Hematopoietic multipotent progenitor cell treated with erythropoietin and hydrocortisone succinate and interleukin-3 and kit ligand, for 6 days (in vitro differentiated cells): Measurements from ENCODE around the gene SLC2A11.

Experiments
- DNase-seq: peaks from one replicate; pipeline ENCODE4 v3.0.0-alpha.2; 2015

Gene SLC2A11

DNA sequence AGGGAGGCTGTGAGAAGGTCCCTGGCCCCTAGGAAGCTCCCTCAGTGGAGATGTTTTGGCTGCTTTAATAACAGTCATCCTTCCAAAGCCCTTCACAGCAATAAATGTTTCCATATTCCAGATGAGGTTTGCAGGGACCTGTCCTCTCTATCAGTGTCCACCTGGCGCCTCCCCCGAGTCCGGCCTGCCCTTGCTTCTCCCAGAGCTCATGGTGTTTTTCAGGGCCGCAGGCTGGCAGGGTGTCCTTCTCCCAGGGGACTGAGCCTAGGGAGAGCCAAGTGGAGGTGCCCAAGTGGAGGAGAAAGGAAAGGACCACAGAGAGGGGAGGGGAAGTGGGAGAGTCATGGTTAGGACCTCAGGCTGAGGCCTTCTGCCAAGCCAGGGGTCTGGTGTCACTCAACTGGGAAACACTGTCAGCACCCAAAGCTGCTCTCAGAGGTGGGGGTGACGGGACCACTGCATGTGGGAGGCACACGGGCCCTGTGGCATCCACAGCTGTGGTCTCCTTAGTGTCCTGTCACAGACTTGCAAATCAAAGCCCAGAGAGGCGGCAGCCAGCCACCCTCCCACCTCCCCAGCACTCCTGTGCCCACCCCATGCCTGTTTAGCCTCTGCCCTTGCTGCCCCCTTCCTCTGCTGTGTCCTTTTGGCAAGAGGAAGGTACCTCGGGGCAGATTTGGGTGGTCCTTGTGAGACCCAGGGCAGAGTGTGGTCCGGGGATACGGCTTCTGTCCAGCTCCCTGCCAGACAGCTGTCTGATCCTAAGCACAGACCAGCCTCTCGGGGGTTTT, 25.3 kb upstream of the SLC2A11 start:
- no peak for DNase-seq

- no peak for DNase-seq
Measured at GRCh38 chr22:23833017-23833751, 24.5 kb upstream of the SLC2A11 start.

DNA sequence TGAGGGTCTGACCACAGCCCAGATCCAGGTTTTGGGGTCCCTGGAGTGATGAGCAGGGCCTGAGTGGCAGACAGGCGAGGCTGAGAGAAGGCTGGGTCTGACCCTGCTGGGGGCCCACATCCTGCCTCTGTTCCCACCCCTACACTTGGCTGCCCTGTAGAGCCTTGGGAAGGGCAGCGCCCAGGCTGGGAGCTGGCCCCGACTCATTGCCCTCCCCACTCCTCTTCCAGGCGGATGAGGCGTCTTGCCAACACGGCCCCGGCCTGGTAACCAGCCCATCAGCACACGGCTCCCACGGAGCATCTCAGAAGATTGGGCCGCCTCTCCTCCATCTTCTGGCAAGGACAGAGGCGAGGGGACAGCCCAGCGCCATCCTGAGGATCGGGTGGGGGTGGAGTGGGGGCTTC, 23.8 kb upstream of the SLC2A11 start:
- no peak for DNase-seq

- DNase-seq: no peak
Measured at GRCh38 chr22:23834406-23834792, 23.3 kb upstream of the SLC2A11 start.

DNA sequence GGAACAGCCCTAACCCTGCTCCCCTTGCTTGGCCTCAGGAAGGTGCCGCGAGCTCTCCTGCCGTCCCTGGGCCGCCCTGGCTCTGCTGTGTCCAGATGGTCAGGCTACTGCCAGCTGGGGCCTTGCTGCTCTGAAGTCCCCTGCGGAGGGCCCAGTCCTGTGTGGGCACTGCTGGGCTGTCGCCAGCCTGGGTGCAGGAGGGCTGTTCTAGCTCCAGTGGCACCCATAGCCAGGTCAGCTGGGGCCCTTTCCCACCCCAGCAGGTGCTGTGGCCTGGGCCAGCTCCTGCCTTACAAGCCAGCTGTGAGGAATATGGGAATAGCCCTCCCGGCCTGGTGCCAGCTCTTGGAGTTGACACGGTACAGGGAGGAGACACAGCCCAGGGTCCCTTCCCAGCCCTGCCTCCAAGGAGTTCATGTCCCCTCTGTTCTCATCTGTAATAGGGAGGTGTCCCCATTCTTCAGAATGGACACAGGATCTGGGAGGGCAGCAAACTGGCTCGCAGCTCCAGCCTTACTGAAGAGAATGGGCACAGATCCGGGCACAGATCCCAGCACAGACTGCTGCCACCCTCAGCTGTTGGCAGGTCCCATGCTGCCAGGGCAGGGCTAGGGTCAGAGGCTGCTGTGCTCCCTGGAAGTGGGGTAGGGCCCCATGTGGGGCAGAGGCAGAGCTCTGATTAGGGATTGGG, 22.7 kb upstream of the SLC2A11 start:
- no peak for DNase-seq

GRCh38 chr22:23835484-23836144, 22.1 kb upstream of the SLC2A11 start:
- no peak for DNase-seq

- no peak for DNase-seq
Measured at GRCh38 chr22:23836281-23836680, 21.4 kb upstream of the SLC2A11 start.

DNA sequence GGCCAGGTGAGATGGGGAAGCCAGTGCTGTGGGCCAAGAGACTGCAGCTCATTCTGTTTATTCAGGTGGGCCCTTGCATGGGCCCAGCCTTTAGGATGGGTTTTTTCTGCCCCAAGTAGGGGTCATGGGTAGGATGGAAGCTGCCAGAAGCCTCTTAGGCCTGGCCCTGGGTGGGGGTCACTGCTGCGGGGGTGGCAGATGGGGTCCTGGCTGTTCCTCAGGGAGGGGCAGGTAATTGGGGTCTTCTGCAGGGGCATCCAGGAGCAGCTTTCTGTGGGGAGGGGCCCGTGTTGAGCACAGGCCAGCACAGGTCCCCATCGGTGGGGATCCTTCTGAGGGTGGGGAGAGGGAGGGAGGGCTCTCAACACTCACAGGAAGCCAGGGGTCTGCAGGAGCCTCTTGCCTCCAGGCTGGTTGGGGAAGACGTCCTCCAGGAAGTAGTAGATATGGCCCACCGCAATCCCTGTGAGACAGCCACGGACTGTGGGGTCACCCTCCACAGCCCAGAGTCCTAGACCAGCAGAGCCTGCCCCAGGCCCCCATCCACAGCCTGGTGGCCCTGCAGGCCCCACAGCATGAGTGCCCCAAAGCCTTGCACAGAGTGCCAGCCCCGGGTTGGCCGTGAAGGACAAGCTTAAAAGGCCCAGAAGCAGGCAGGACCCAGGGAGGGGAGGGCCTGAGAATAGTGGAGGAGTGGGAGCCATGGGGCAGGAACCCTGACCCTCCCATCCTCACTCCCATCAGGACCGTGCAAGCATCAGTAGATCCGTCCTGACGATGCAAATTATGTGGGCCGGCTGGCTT, 20.8 kb upstream of the SLC2A11 start:
- DNase-seq: no peak

DNA sequence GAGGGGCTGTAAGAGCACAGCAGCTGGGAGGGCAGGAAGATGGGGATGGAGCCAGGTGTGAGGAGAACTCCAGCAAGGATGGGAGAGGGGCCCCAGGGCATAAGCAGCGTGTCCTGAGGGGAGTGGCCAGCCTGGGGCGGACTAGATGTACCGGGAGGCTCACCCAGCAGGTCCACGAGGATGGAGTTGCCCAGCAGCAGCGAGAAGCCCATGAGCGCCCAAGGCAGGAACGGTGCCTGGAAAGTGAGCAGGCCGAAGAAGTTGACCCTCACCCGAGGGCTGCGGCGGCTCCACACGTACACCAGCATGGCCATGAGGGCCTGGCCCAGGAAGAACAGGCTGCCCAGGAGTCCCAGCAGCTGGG, 20.2 kb upstream of the SLC2A11 start:
- DNase-seq: no peak

GRCh38 chr22:23837911-23838680, 19.6 kb upstream of the SLC2A11 start:
- DNase-seq: no peak

DNA sequence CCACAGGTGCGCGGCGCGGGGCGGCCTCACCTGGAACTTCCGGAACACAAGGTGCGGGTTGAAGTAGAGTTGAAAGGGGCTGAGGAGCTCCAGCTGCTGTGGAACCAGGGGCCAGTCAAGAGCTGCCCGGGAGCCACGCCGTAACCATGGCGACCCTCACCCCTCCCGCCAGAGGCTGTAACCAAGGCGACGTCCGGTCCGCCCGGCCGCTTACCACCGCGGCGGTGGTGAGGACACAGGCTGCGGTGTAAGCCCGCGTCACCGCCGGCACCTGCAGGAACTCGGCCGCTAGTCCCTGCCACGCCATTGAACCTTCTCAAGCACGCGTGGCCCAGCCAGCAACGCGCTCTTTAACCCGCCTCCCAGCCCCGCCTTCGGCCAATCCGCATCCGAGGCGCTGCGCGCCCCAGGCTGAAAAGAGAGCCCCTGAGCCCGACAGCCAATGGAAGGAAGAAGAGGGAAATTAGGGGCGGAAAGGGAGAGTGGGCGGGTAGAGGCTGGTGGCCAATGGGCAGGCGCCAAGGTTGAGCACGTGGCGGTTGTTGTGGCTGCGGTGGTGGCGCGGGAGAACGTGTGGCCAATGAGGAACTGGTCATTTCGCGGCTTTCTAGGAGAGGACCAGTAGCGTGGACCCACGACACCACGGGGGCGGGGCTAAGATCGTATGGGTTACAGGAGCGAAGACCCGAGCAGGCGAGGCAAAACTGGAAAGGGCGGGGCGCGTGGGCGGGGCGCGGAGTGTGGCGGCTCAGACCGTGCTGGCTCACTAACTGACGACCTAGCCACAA, 18.8 kb upstream of the SLC2A11 start, which contains the start of gene DERL3:
Gene DERL3 (minus strand): TSS at position 326 of the 788 bp plus-strand sequence. CDS start 19 bp downstream, at position 307.
- peak; percentile 100 for DNase-seq

GRCh38 chr22:23840026-23840425, 17.6 kb upstream of the SLC2A11 start:
- DNase-seq: no peak

GRCh38 chr22:23841292-23841691, 16.4 kb upstream of the SLC2A11 start:
- DNase-seq: no peak

GRCh38 chr22:23841736-23842445, 15.8 kb upstream of the SLC2A11 start:
- no peak for DNase-seq

DNA sequence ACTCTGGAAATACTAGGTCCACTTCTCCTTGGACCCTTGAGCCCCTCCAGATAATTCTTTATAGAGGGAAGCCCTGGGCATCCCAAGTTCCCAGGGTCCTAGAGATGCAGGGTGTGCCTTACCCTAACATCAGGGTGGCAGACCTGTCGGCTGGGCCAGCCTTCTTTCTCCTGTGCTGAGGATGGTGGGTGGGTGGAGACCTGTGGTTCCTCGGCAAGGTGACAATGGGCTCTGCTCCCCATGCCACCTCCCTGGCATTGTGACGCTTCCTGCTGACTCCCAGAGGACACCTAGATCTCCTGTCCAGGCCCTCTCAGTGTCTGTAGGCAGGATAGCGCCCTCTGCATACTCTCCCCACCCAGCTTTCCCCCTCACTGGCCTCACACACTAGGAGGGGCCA, 15.1 kb upstream of the SLC2A11 start:
- no peak for DNase-seq

- DNase-seq: no peak
Measured at GRCh38 chr22:23844739-23845202, 12.9 kb upstream of the SLC2A11 start.

DNA sequence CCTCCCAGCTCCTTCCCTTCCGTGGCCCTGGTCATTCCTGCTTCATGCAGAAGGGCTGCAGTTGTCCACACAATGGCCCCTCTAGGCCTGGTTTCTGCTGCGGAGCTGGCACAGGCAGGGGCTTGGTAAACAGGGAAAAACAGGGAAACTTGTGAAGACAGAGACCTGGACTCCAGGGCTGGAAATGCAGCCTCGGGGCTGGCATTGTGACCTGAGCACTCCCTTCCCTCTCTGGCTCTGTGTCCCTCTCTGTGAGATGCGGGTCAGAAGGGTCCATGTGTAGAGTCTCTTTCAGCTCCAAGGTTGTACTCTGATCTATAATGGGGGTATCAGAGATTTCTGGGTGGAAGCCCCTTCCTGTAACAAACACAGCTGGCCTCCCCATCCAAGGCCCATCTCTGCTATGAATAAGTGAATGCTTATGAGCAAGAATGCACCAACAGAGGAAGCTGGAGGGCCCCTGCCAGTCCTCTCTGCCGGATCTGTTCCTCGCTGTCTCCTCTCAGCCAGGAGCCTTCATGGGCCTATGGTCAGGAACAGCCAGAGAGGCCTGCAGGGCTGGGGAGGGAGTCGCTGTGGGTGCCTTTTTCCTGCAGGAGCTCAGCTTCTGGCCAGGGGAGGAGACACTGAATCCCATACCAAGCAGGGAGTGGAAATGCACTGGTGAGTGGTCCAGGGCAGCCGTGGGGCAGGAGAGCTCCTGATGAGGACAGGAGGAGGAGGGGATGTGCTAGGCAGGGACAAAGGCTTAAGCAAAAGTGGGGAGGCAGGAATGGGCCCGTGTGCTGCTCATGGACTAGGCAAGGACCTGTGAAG, 12.2 kb upstream of the SLC2A11 start:
- DNase-seq: no peak

DNA sequence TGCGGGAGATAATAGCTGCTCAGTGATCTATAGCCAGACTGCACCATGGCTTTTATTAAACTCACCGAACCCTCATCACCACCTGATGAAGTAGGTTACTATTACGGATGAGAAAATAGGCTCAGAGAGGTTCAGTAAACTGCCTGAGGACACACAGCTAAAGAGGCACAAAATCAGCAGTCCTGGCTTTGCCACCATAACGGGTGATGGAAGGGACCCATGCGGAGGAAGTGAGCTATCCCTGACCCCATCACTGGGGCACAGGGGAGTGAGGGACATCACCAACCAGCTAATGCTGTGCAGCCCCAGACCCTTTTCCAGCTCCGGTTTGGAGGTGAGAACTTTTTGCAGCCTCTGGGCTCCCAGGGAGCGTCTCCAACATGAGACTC, 11.6 kb upstream of the SLC2A11 start:
- no peak for DNase-seq

DNA sequence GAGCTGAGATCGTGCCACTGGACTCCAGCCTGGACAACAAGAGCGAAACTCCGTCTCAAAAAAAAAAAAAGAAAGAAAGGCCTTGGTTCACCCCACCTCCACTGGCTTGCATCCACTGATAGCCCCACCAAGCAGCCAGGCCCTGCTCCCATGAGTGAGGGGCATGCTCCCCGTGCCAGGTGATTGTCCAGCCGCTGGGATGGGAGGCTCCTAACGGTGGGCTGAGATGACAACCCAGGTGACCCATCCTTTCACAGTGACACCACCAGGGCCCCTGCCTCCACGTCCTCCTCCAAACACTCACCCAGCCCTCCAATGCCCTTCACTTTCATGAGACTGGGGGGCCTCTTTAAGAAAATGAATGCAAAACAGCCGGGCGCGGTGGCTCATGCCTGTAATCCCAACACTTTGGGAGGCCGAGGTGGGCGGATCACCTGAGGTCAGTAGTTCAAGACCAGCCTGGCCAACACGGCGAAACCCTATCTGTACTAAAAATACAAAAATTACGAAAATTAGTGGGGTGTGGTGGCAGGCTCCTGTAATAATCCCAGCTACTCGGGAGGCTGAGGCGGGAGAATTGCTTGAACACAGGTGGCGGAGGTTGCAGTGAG, 10.3 kb upstream of the SLC2A11 start:
- DNase-seq: no peak
